Measurements from ENCODE around the gene KCNH5.

DNA sequence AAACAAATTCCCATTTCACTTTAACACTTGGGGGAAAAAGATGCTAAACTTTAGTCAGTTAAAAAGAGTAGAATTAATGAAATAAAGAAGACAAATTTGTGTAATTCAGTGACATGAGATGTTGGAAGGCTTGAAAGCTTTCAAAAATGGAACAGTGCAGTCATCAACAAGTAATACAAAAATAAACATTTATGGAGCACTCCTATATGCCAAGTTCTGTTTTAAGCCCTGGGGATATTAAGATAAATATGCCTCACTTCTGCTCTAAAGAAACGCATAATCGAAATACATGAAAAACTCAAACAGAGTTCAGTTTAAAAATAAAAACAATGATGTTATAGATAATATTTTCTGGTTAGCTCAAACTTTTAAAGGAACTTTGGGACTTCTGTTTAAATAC is 93.0 kb downstream of the KCNH5 start:
- TF ChIP-seq, protein P1, sequence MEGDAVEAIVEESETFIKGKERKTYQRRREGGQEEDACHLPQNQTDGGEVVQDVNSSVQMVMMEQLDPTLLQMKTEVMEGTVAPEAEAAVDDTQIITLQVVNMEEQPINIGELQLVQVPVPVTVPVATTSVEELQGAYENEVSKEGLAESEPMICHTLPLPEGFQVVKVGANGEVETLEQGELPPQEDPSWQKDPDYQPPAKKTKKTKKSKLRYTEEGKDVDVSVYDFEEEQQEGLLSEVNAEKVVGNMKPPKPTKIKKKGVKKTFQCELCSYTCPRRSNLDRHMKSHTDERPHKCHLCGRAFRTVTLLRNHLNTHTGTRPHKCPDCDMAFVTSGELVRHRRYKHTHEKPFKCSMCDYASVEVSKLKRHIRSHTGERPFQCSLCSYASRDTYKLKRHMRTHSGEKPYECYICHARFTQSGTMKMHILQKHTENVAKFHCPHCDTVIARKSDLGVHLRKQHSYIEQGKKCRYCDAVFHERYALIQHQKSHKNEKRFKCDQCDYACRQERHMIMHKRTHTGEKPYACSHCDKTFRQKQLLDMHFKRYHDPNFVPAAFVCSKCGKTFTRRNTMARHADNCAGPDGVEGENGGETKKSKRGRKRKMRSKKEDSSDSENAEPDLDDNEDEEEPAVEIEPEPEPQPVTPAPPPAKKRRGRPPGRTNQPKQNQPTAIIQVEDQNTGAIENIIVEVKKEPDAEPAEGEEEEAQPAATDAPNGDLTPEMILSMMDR (IDR thresholded peaks at IDR 0.05; ENCODE audit: low read length), result no peak
- TF ChIP-seq EZH2 (IDR thresholded peaks at IDR 0.05; ENCODE audit: borderline replicate concordance, low read length), result no peak
